ENCODE data around the gene PPP1R9B.

PPP1R9B gene

GRCh38 chr17:50146230-50146926, 4.1 kb downstream of the PPP1R9B start:
- TF ChIP-seq SIN3A (IDR thresholded peaks at IDR 0.05; ENCODE audit: borderline replicate concordance, insufficient read depth, low read length) (no peak), POLR2AphosphoS5 (IDR thresholded peaks at IDR 0.05; ENCODE audit: low read depth, low read length) (no peak), FOXP2 (optimal IDR thresholded peaks at IDR 0.05; ENCODE audit: borderline replicate concordance, extremely low read depth, extremely low read length, insufficient read depth) (no peak), TAF1 (IDR thresholded peaks at IDR 0.05; ENCODE audit: borderline replicate concordance, insufficient read depth, low read length) (no peak)
- TF ChIP-seq, protein P1, sequence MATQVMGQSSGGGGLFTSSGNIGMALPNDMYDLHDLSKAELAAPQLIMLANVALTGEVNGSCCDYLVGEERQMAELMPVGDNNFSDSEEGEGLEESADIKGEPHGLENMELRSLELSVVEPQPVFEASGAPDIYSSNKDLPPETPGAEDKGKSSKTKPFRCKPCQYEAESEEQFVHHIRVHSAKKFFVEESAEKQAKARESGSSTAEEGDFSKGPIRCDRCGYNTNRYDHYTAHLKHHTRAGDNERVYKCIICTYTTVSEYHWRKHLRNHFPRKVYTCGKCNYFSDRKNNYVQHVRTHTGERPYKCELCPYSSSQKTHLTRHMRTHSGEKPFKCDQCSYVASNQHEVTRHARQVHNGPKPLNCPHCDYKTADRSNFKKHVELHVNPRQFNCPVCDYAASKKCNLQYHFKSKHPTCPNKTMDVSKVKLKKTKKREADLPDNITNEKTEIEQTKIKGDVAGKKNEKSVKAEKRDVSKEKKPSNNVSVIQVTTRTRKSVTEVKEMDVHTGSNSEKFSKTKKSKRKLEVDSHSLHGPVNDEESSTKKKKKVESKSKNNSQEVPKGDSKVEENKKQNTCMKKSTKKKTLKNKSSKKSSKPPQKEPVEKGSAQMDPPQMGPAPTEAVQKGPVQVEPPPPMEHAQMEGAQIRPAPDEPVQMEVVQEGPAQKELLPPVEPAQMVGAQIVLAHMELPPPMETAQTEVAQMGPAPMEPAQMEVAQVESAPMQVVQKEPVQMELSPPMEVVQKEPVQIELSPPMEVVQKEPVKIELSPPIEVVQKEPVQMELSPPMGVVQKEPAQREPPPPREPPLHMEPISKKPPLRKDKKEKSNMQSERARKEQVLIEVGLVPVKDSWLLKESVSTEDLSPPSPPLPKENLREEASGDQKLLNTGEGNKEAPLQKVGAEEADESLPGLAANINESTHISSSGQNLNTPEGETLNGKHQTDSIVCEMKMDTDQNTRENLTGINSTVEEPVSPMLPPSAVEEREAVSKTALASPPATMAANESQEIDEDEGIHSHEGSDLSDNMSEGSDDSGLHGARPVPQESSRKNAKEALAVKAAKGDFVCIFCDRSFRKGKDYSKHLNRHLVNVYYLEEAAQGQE (IDR thresholded peaks at IDR 0.05; ENCODE audit: insufficient read depth in 1 of 2, low read depth in 2 of 2, low read length in 2 of 2) = no peak

- no peak for TF ChIP-seq SIN3A (IDR thresholded peaks at IDR 0.05; ENCODE audit: borderline replicate concordance, insufficient read depth, low read length)
- no peak for TF ChIP-seq POLR2AphosphoS5 (IDR thresholded peaks at IDR 0.05; ENCODE audit: low read depth, low read length)
- TF ChIP-seq, protein P1 (IDR thresholded peaks at IDR 0.05; ENCODE audit: insufficient read depth in 1 of 2, low read depth in 2 of 2, low read length in 2 of 2) = no peak
- no peak for TF ChIP-seq TAF1 (IDR thresholded peaks at IDR 0.05; ENCODE audit: borderline replicate concordance, insufficient read depth, low read length)
- no peak for TF ChIP-seq FOXP2 (optimal IDR thresholded peaks at IDR 0.05; ENCODE audit: borderline replicate concordance, extremely low read depth, extremely low read length, insufficient read depth)
Measured at GRCh38 chr17:50145532-50146229, 4.8 kb downstream of the PPP1R9B start.

DNA sequence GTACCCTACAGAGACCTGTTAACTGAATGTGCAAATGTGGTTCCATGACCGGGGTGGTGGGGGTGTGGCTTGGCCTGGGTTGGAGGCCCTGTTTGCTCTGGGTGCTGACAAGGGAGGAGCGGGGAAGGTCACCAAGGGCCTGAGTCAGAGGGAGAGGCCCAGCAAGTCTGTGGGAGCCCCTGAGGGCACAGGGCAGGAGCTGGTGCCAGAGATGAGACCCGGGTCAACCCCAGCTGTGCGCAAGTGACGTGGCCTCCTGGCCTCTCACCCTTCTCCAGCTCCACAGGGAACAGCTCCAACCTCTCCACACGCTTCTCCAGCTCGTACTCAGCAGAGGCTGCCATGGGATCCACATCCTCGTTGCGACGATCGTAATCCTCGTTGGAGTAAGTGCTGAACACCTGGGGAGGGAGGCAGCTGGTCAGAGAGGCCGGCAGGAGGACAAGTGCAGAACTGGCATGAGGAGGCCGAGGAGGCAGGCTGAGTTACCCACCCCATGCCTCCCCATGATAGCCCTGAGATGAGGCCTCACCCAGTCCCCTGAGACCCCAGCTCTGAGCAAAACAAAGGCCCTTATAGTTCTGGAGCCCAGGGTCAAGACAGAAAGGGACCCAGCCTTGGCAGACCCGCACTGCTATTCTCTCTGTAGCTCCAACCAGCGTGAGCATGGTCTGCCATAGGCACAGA, 5.5 kb downstream of the PPP1R9B start:
- TF ChIP-seq FOXP2 (optimal IDR thresholded peaks at IDR 0.05; ENCODE audit: borderline replicate concordance, extremely low read depth, extremely low read length, insufficient read depth) = no peak
- TF ChIP-seq, protein P1 (IDR thresholded peaks at IDR 0.05; ENCODE audit: insufficient read depth in 1 of 2, low read depth in 2 of 2, low read length in 2 of 2) = no peak
- no peak for TF ChIP-seq POLR2AphosphoS5 (IDR thresholded peaks at IDR 0.05; ENCODE audit: low read depth, low read length)
- no peak for TF ChIP-seq TAF1 (IDR thresholded peaks at IDR 0.05; ENCODE audit: borderline replicate concordance, insufficient read depth, low read length)
- no peak for TF ChIP-seq SIN3A (IDR thresholded peaks at IDR 0.05; ENCODE audit: borderline replicate concordance, insufficient read depth, low read length)

DNA sequence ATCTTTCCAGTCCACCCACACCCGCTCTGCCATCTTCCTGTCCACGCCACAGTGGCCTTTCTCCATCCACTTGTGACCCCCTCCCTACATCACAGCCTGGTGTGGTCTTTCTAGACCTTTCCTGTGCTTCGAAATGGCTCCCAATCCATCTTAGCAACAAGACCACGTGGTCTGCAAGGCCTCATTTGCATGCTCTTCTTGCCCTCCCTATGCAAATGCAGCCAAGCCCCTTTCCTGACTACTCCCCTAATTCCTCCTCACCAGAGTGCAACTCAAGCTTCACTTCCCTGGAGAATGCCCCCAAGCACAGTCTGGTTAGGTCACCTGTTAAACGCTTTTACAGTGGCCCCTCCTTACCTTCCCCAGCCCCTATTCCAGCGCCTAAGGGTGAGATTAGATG, 6.1 kb downstream of the PPP1R9B start:
- no peak for TF ChIP-seq FOXP2 (optimal IDR thresholded peaks at IDR 0.05; ENCODE audit: borderline replicate concordance, extremely low read depth, extremely low read length, insufficient read depth)
- TF ChIP-seq POLR2AphosphoS5 (IDR thresholded peaks at IDR 0.05; ENCODE audit: low read depth, low read length) = no peak
- TF ChIP-seq, protein P1 (IDR thresholded peaks at IDR 0.05; ENCODE audit: insufficient read depth in 1 of 2, low read depth in 2 of 2, low read length in 2 of 2) = no peak
- TF ChIP-seq SIN3A (IDR thresholded peaks at IDR 0.05; ENCODE audit: borderline replicate concordance, insufficient read depth, low read length) = no peak
- no peak for TF ChIP-seq TAF1 (IDR thresholded peaks at IDR 0.05; ENCODE audit: borderline replicate concordance, insufficient read depth, low read length)
